HG03159 (cell line): ENCODE data around the gene HOXB1.
"Not testable (repeated sequence)": the region's sequence is repeated elsewhere in the genome, so short reads cannot be mapped to it uniquely, and the experiment has no call there.

Experiments used
- ATAC-seq: cut with Tn5 transposase; IDR thresholded peaks from one replicate; pipeline ENCODE4 v1.9.1; 2021; ENCODE audit warnings: mild to moderate bottlenecking, moderate library complexity; ENCODE audit not compliant: unreplicated experiment

The HOXB1 gene

DNA sequence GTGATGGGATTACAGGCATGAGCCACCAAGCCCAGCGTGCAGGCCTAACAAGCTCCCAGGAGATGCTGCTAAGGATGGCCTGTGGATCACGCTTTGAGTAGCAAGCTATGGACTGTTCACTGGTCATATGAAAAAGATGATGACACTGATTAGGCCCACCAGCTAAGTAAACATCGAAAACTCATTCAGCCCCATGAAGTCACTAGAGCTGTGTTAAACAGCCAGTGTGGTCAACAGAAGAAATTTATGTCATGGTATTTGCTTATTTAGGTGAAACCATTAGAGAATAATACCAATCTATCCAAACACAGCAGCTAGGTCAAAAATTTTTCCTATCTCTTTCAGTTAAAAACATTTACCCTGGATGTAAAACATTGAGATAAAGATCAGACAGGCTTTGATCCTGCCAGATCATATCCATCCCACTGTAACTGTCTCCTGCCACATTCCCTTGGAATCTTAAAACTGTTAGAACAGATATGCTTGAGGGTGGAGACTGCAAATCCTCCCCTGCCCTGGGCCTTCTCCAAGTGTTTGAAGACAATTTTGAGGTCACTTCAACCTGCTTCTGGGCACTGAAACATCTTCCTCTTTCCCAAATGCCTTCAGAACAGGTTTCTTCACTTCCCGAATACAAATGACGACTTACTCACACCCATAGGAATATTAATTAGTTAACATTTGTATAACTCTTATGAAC is 30.9 kb downstream of the HOXB1 start:
- ATAC-seq = no peak

DNA sequence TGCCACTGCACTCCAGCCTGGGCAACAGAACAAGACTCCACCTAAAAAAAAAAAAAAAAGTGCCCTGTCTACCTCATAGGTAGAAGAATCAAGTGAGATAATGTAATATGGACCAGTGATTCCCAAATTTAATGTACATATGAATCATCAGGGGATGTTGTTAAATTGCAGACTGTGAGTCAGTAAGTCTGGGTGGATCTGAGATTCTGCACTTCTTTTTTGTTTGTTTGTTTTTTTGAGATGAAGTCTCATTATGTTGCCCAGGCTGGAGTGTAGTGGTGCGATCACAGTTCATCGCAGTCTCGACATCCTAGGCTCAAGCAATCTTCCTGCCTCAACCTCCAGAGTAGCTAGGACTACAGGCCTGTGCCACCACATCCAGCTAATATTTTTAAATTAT is 31.6 kb downstream of the HOXB1 start:
- no peak for ATAC-seq

DNA sequence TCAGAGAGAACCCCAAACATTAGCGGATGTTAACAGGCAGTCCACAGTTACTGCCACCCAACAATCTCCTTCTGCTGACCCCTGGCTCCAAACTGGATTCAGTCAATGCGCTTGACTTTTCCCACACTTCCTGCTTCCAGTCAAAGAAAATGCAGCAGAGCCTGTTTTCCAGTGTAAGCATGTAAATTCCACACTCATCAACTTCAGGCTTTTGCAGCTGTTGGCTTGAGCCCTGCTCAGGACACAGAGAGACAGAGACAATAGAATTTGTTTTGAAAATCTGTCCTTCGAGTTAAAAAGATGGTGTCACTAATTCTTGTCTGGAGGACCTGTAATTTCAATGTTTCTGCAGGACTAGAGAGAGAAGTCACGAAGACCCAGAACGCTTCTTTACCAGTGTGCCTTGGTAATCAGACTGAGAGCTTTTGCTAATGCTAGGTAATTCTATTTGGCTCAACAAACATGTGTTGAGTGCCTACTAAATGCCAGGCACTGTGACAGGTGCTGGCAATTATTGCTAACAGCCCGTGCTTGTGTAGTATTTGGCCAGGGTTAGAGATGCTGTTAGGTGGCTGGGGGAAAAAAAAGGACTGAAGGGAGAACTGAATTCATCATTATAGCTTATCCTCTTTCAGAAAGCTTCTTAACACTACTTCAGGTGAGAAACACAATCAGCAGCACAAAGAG is 32.5 kb downstream of the HOXB1 start:
- ATAC-seq = no peak

DNA sequence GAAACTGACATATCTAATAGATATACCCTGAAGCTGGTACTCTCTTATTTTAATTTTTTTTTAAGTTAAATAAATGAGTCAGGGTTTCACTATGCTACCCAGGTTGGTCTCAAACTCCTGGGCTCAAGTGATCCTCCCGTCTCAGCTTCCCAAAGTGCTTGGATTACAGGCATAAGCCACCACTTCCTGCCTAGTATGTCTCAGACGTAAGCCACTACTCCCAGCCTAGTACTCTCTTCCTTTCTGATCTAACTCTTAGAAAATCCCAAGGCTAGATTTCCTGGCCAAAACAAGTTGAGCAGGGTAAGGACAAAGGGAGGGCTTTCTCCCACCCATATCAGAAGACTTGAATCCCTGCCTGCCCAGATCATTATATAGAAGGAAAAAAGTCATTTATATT is 33.7 kb downstream of the HOXB1 start:
- no peak for ATAC-seq

DNA sequence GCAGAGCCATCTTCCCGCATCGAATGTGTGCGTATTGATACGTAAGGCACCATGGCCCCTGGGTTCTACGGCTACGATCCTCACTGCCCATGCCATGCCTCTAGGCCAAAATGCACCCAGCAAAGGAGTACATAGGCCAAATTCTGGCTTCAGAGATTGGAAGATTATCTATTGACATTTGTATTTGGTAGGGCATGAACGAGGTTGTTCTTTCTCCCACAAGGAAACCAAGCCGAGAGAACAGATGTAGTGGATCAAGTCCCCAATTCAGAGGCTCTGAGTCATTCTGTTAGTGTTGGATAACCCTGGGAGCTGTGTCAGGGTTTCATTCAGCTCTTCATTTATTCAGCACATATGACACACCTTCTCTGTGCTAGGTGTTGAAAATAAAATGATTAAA is 36.5 kb downstream of the HOXB1 start:
- ATAC-seq = no peak

DNA sequence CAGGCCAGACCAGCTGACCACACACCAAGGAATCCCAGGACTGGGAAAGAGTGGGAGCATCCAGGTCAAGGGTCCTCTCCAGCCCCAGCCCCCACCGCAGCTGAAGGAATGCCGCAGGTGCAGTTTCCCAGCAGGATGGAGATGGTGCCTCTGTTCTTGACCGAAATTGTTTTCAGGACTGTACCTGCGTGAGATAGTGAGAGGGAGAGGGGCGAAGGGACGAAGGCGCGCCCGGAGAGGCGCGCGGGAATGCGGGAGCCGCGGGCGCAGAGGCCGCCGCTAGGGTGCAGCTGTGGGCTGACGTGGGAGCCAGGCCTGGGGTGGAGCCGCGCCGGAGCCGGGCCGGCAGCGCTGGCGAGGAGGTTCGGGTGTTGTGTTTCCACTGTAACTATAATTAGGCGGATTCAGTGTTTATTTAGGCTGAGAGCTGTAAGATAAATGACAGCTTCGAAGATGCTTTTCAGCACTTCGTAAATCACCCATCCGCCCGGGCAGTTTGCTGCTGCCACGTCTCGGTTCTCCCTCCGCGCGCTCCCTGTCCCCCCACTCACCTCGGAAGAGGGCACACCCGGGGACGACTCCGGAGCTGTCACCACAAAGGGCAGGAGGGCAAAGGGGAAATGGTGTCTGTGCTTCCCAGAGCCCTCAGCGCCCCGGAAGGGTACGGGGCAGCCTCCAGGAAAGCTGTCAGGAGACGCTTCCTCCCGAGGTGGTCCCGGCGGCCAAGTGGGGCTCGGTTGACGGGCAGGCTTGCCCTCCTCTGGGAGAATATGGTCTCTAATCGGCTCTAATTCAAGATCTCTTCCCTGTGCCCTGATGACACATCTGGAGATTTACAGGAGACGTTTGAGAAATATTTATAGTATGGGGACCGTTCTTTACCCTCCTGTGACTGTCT is 38.2 kb downstream of the HOXB1 start:
- peak; percentile 53 for ATAC-seq

DNA sequence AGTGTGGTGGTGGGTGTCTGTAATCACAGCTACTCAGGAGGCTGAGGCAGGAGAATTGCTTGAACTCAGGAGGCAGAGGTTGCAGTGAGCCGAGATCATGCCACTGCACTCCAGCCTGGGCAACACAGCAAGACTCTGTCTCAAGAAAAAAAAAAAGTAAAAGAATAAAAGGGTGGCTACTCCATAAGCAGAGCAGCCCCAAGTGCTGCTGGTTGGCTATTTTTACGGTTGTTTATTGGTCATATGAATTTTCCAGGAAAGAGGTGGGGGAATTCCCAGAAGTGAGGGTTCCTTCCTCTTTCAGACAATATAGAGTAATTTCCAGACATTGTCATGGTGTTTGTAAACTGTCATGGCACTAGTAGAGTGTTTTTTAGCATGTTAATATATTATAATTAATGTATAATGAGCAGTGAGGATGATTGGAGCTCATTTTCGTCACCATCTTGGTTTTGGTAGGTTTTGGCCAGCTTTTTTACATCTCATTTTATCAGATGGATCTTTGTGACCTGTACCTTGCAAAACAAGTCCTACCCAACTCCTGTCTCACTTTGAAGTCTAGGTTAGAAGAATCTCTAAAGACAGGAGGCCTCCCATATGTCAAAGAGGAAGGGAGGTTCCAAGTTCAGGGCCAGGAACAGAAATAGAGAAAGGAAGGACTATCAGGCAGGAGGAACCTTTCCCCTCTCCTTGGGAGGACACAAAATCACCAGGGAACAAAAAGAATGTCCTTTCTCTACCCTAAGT is 39.1 kb downstream of the HOXB1 start:
- ATAC-seq = no peak

DNA sequence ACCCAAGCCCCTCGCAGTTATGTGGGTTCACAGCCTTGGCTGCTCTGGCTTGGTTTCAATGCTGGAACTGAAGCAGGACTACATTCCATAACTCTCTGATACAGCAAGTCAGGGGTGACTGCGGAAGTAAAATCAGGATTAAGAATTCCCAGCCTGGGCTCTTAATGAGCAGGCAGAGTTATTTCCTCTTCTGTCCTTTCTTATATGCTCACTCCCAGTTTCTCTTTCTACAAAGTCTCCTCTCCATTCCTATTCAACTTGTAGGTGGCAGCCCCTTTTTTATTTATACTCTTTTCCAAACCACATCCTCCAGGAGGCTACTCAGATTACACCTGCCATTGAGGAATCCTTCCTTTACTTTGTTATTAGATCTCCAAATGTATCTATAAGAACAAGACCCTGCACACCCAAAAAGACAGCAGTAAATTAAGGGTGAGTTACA is 40.3 kb downstream of the HOXB1 start:
- no peak for ATAC-seq

DNA sequence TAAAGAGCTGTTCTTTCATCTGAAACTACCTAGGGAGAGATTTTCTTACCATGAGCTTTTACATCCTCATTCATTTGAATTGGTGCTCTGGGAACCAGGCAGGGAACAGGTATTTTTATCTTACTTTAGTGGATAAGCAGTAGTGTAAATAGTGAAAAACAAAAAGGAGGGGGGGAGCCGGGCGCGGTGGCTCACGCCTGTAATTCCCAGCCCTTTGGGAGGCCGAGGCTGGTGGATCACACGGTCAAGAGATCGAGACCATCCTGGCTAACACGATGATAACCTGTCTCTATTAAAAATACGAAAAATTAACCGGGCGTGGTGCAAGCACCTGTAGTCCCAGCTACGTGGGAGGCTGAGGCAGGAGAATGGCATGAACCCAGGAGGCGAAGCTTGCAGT is 41.0 kb downstream of the HOXB1 start:
- no peak for ATAC-seq

DNA sequence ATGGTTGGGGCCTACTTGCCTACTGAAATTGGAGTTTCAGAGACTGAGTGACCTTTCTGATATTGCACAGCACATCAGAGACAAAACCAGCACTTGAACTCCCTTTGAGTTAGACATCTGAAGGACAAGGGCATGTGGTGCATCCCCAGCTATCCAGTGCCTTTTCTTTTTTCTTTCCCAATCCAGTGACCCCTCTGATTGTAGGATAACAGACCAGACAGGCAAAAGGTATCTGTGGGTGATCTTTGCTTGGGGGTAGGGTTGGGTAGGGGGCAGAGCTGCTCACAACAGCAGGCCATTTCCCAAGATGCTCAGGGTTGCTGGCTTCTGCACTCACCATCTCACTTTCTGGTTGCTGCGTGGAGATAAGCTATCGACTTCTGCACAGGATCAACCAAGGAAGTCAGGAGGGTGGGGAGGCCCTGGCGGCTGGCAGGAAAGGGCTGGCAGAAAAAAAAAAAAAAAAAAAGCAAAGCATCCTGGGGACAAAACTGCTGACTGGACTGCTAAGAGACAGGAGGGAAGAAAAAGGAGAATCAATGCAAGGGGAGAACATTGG is 42.2 kb downstream of the HOXB1 start:
- ATAC-seq = no peak

DNA sequence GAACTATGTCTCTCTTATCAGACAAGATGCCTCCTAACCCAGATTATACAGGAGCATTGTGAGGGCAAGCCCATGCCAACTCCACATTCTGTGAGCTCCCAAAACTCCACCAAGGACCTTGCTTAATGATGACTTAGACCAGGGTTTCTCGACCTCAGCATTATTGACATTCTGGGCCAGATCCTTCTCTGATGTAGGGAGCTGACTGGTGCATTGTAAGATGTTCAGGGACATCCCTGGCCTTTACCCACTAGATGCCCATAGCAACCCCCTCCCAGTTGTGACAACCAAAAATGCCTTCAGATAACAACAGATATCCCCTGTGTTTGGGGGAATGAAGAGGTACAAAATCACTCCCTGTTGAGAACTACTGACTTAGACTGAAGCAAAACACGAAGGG is 43.6 kb downstream of the HOXB1 start:
- ATAC-seq = no peak

DNA sequence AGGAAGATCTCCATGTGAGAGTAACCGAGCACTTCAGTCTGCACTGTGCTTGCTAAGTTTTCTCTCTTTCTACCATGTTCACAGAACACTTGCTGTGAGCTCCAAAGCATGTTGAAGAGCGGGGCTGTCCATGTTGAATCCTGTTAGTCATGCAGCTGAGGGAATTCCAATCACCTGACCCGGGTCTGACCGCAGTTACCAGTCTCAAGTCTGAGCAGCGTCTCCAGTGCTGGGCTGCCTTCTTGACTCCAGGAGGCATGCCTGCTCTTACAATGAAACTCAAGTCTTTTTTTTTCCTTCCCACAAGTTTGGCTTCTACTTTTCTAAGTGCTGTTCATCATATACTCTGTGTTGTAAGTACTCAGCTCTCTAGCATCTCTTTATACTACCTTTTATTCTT is 44.3 kb downstream of the HOXB1 start:
- no peak for ATAC-seq

DNA sequence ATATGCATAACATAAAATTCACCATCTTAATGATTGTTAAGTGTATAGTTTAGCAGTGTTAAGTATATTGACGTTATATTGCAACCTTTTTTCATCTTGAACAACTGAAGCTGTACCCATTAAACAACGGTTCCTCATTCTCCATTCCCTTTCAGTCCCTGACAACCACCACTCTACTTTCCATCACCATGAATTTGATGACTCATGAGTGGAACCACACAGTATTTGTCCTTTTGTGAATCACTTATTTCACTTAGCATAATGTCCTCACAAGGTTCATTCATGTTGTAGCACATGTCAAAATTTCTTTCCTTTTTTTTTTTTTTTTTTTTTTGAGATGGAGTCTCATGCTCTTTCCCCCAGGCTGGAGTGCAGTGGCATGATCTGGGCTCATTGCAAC is 46.0 kb downstream of the HOXB1 start:
- no peak for ATAC-seq

DNA sequence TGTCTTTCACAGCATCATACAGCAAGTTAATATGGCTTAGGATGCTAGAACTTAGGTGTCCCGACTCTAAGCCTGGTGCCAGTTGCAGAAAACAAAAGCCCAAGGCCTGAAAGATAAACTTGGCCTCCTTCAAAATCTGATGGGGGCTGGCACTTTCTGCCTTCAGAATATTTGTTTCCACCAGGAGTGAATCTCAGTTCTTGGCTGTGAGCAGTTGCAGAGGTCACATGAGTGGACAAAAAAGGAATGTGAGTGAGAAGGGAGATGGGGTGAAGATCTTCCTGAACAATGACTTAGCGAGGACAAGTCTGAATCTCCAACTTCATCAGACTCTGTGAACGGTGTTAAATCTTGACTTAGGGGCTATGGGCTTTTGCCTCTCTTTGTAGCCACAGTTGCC is 46.6 kb downstream of the HOXB1 start:
- ATAC-seq = no peak

DNA sequence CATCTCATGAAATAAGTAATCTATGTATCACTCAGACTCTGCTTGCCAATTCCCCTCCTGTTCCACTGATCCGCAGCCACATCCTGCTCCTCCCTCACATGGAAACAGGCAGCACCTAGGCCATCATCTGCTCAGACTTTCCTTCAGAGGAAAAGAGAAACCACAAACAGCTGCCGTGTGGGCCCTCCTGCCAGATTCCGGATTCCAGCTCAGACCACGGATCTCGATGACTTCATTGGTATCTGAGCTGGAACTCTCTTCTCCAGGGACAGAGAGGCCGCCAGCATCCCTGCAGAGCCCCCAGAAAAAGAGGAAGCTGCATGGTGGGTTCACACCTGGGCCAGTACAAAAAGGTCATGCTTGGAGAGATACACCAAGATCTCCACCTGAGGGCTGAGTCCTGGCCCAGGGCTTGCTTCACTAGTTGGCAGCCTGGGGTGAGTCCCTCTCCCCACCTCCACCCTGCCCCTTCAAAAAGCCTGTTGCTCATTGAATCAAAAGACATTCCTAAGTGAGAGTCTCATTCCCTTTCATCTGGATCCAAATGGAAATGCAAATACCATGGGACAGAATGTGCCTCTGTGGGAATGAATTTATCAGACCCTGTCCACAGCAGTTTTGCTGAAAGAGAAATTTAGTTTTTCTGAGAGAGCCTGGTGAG is 47.2 kb downstream of the HOXB1 start:
- ATAC-seq = no peak

DNA sequence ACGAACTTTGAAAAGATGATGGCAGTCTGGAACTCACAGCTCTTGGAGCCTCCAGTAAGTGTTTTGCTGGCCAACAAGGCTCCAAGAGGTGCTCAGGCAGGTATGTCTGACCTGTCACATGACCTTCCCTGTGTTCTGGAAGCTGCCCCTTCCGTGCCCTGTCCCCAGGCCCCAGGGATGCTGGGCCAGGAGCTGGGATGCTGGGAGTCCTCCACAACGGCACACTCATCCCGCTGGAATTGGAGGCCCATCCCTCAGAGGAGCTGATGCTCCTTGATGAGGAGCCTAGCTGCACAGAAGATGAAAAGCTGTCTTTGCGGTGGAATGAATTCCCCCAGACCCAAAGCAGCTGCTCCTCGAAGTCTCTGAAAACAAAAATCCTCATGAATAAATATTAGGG is 47.8 kb downstream of the HOXB1 start:
- ATAC-seq = no peak

DNA sequence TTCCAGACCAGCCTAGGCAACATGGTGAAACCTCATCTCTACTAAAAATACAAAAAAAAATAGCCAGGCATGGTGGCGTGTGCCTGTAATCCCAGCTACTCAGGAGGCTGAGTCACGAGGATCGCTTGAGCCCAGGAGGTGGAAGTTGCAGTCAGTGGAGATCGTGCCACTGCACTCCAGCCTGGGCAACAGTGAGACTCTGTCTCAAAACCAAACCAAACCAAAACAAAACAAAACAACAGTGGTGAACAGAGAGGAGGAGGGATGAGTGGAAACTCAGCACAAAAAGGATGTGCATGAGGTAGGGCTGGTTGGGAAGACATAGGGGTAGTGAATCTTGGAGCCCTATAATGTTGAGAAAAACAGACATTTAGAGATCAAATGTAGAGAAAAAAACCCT is 48.5 kb downstream of the HOXB1 start:
- not testable (repeated sequence) for ATAC-seq

DNA sequence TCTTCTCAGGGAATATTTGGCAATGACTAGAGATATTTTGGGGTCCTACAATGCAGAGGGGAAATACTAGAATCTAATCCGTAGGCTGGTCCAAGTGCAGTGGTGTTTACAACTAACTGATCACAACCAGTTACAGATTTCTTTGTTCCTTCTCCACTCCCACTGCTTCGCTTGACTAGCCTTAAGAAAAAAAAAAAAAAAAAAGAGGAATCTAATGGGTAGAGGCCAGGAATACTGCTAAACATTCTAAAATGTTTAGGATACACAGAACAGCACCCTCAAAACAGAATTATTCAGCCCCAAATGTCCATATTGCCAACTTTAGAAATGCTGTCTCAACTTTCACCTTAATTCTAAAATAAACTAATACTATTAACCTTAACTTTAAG is 51.8 kb downstream of the HOXB1 start:
- ATAC-seq = no peak
